Measurements from ENCODE around the gene SMAGP. TPM values are rescaled to one million over a fixed set of nuclear protein-coding genes. Genes with fewer than 3 reads are reported as not detected.
"Not testable (repeated sequence)": the region's sequence is repeated elsewhere in the genome, so short reads cannot be mapped to it uniquely, and the experiment has no call there.

Gene SMAGP
- total RNA-seq, 4 donors from 2014 or later, result 1.7 to 3.5 (median 2.5) TPM

DNA sequence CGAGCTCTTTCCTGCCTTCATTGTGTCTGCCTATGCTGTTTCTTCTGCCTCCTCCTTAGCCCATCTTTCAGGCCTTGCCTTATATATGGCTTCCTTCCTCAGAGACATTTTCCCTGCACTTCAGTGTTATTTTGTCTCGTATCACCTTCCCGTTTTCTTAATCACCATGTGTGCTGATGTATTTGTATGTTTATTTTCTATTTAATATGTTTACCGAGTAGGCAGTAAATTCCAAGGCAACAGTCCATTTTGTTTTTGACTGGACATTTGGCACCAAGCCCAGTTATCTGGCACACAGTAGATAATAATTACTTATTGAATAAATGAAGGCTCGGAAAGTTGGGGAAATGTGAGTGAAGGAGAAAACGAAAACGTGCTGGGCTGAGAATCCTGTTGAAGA is 47.8 kb downstream of the SMAGP start:
- H3K27me3 ChIP-seq, result no peaks in the 10 kb centered on the region
- H3K27ac ChIP-seq, result no peak overlapping the region
- peaks cover 11 to 13% of the 10 kb centered on the region in 2 donors for H3K4me1 ChIP-seq
- no peak for TF ChIP-seq POLR2A (IDR thresholded peaks at IDR 0.05)
- TF ChIP-seq, protein P1, sequence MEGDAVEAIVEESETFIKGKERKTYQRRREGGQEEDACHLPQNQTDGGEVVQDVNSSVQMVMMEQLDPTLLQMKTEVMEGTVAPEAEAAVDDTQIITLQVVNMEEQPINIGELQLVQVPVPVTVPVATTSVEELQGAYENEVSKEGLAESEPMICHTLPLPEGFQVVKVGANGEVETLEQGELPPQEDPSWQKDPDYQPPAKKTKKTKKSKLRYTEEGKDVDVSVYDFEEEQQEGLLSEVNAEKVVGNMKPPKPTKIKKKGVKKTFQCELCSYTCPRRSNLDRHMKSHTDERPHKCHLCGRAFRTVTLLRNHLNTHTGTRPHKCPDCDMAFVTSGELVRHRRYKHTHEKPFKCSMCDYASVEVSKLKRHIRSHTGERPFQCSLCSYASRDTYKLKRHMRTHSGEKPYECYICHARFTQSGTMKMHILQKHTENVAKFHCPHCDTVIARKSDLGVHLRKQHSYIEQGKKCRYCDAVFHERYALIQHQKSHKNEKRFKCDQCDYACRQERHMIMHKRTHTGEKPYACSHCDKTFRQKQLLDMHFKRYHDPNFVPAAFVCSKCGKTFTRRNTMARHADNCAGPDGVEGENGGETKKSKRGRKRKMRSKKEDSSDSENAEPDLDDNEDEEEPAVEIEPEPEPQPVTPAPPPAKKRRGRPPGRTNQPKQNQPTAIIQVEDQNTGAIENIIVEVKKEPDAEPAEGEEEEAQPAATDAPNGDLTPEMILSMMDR (IDR thresholded peaks at IDR 0.05 in 4 of 5, conservative IDR thresholded peaks at IDR 0.05 in 1 of 5), result no peak
- DNase-seq (no peak), ATAC-seq (no peak)
- no peaks in the 10 kb centered on the region for H3K9me3 ChIP-seq
- no peak overlapping the region for H3K4me3 ChIP-seq
- in situ Hi-C loops (cut with MboI; ENCODE audit: low sequenced_read_pairs in 4 of 4), result no loop called here
- H3K36me3 ChIP-seq, result peaks cover 0 to 13% of the 10 kb centered on the region in 2 donors
- intact Hi-C loops (cut with DNase I; ENCODE audit: low total_unique reads), result no loop called here

DNA sequence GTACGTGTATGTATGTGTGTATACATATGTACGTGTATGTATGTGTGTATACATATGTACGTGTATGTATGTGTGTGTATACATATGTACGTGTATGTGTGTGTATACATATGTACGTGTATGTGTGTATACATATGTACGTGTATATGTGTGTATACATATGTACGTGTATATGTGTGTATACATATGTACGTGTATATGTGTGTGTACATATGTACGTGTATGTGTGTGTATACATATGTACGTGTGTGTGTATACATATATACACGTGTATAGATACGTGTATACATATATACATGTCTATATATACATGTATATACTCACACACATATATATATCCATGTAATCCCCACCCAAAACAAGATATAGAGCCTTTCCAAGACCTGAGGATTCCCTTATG is 50.4 kb downstream of the SMAGP start:
- H3K9me3 ChIP-seq; in situ Hi-C loops (cut with MboI; ENCODE audit: low sequenced_read_pairs in 4 of 4); ATAC-seq; H3K4me3 ChIP-seq; H3K36me3 ChIP-seq; DNase-seq; H3K27me3 ChIP-seq: not testable (repeated sequence)
- H3K4me1 ChIP-seq, result peaks cover 17 to 19% of the 10 kb centered on the region in 2 donors
- intact Hi-C loops (cut with DNase I; ENCODE audit: low total_unique reads), result loop anchor here (5.0 kb wide), 2 partner anchors 138 to 293 kb away; partner anchors contain the start of gene CSRNP2
- H3K27ac ChIP-seq, result peak overlapping the region in 1 of 4 donors; percentile 98

DNA sequence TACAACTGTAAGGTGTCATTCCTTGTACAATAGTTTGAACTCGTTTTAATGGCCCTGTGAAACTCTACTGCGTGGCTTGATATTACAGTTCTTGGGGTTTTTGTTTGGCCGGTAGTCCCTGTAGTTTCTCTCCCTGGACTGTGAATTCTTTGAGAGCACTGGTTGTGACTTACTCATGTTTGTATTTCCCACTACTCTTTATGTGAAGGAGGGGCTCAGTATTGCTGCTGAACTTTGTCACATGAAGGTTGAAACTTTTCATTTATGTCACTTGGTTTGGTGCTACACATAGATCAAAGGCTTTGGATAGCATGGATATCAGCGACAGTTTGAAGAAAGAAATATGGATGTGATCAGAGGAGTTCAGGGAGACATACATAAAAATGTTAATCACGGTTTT is 50.9 kb downstream of the SMAGP start:
- H3K4me3 ChIP-seq, result peak overlapping the region in 2 of 4 donors; percentile 88 to 90
- DNase-seq (no peak), ATAC-seq (no peak)
- no peak for TF ChIP-seq POLR2A (IDR thresholded peaks at IDR 0.05)
- no peaks in the 10 kb centered on the region for H3K27me3 ChIP-seq
- peaks cover 17 to 19% of the 10 kb centered on the region in 2 donors for H3K4me1 ChIP-seq
- peaks cover 0 to 4% of the 10 kb centered on the region in 2 donors for H3K36me3 ChIP-seq
- H3K27ac ChIP-seq, result peak overlapping the region; percentile 98 to 100 (median 99)
- intact Hi-C loops (cut with DNase I; ENCODE audit: low total_unique reads) (loop anchor here (5.0 kb wide), 2 partner anchors 137 to 292 kb away; partner anchors contain the start of gene CSRNP2), in situ Hi-C loops (cut with MboI; ENCODE audit: low sequenced_read_pairs in 4 of 4) (no loop called here)
- H3K9me3 ChIP-seq, result no peaks in the 10 kb centered on the region

DNA sequence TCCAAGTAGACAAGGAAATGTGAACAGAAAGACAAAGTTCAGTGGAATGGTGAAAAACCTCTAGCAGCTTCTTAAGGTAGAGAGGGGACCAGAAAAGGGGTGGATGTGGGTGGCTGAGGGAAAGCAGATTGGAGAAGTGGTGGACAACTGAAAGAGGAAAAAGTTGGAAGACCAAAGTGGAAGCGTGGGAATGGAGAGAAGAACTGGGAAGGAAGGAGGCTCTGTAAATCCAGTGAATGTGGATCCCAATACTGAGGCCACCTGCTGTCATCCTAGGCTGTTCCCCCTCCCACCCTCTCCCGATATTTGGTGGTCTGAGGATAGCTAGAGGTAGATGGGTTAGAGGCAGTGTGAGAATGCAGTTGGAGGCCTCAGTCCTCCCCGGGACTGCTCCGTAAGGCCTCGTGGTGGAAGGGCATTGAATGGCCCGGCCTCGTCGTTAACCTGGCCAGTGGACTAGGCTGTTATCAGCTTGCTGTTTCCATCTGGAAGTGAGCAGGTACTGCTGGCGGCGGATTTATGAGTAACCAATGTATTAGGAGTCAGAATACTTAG is 51.5 kb downstream of the SMAGP start:
- Histone ChIP-seq H3K36me3 (no peaks in the 10 kb centered on the region), H3K27me3 (no peaks in the 10 kb centered on the region), H3K27ac (peak overlapping the region; percentile 98 to 100 (median 99)), H3K4me3 (peak overlapping the region; percentile 85 to 98 (median 89)), H3K9me3 (no peaks in the 10 kb centered on the region), H3K4me1 (peaks cover 17 to 19% of the 10 kb centered on the region in 2 donors)
- in situ Hi-C loops (cut with MboI; ENCODE audit: low sequenced_read_pairs in 4 of 4) (no loop called here), intact Hi-C loops (cut with DNase I; ENCODE audit: low total_unique reads) (loop anchor here (1.0 to 5.0 kb wide), 4 partner anchors 20 to 291 kb away; partner anchors contain the start of genes CSRNP2, DAZAP2 and TFCP2)
- no peak for TF ChIP-seq POLR2A (IDR thresholded peaks at IDR 0.05)
- TF ChIP-seq, protein P1 (IDR thresholded peaks at IDR 0.05 in 4 of 5, conservative IDR thresholded peaks at IDR 0.05 in 1 of 5), result no peak
- ATAC-seq, result peak; percentile 20 to 26
- DNase-seq, result peak in 1 of 2 donors; percentile 26

DNA sequence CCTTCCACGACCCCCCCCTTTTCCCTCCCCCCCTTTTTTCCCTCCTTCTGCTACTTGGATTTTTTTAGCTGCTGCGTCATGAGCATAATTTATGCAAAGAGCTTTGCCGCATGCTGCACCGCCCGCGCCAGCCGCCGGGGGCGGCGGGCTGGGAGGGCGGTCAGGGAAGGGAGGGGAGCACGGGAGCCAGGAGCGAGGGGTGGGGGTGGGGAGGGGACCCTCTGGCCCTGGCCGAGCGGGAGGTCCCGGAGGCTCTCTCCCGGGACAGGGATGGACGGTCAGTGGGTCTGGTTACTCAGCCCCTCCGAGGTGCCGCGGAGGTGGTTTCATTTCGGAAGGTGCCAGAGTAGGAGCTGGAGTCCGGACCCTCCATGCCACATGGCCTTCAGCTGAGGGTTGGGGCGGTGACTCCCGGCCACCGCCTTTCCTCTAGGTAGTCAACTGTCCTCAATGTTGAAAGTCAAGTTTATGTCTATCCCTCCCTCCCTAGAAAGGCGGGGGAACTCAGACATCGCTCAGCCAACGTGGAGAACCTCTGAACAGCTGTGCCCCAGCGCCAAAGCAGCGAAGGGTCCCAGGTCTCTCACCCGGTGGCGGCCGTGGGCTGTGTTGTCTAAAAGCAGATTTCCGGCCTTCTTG is 52.1 kb downstream of the SMAGP start, which contains the start of gene POU6F1:
Gene POU6F1, minus strand, starts transcription at position 95 of the 639 bp plus-strand sequence. CDS start 11,226 bp downstream, outside the sequence.
- intact Hi-C loops (cut with DNase I; ENCODE audit: low total_unique reads) (loop anchor here (1.0 to 5.0 kb wide), 5 partner anchors 20 to 291 kb away; partner anchors contain the start of genes CSRNP2, DAZAP2 and TFCP2), in situ Hi-C loops (cut with MboI; ENCODE audit: low sequenced_read_pairs in 4 of 4) (no loop called here)
- peaks cover 17 to 19% of the 10 kb centered on the region in 2 donors for H3K4me1 ChIP-seq
- no peaks in the 10 kb centered on the region for H3K36me3 ChIP-seq
- peak; percentile 52 to 77 for DNase-seq
- TF ChIP-seq POLR2A (IDR thresholded peaks at IDR 0.05), result peak; percentile 68 to 74
- TF ChIP-seq, protein P1 (IDR thresholded peaks at IDR 0.05 in 4 of 5, conservative IDR thresholded peaks at IDR 0.05 in 1 of 5), result peak; percentile 31 to 92 (median 65)
- peak within 1 kb of the TSS; percentile 85 to 98 (median 89) for H3K4me3 ChIP-seq
- ATAC-seq, result peak; percentile 87 to 88
- H3K27ac ChIP-seq, result peak within 1 kb of the TSS; percentile 98 to 100 (median 99)
- H3K9me3 ChIP-seq, result no peaks in the 10 kb centered on the region
- no peaks in the 10 kb centered on the region for H3K27me3 ChIP-seq

Measured in gastrocnemius medialis (tissue), 4 donors.